GM21786 (cell line): ENCODE measurements around the gene GATA6.
"Not testable (repeated sequence)": the region's sequence is repeated elsewhere in the genome, so short reads cannot be mapped to it uniquely, and the experiment has no call there.

ENCODE experiments used
- ATAC-seq: cut with Tn5 transposase; IDR thresholded peaks from one replicate; pipeline ENCODE4 v1.9.1; 2021; ENCODE audit not compliant: unreplicated experiment

The GATA6 gene

DNA sequence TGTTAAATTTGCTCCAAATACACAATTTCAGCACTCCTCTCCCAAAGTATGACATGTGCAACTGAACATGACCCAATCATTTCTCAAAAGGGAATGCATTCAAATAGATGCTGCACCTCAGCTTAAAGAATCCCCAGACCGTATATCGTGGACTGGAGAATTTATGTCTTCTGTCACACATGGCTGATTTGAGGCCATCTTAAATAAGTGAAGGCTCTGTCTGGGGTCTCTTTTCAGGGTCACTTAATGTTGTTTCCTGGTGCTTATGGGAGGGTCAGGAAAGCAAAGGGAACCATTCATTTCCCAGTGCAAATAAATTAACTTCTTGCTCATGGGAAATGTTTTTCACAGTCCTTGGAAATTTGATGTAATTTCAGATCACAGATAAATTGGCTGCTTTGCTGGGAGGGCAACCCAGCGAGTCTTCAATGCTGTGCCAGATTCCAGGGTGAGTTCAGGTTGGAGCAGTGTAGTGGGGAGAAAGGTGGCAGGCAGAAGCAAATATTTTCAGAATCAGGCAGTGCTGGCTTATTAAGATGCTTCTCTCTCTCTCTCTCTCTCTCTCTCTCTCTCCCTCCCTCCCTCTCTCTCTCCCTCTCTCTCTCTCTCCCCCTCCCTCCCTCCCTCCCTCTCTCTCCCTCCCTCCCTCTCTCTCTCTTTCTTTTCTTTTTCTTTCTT is 34.3 kb downstream of the GATA6 start:
- no peak for ATAC-seq

DNA sequence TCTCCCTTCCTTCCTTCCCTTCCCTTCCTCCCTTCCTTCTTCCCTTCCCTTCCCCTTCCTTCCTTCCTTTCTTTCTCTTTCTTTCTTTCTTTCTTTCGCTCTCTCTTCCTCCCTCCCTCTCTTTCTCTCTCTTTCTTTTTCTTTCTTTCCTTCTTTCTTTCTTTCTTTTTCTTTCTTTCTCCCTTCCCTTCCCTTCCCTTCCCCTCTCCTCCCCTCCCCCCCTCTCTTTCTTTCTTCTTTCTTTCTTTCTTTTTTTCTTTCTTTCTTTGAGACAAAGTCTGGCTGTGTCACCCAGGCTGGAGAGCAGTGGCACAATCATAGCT is 34.8 kb downstream of the GATA6 start:
- no peak for ATAC-seq

DNA sequence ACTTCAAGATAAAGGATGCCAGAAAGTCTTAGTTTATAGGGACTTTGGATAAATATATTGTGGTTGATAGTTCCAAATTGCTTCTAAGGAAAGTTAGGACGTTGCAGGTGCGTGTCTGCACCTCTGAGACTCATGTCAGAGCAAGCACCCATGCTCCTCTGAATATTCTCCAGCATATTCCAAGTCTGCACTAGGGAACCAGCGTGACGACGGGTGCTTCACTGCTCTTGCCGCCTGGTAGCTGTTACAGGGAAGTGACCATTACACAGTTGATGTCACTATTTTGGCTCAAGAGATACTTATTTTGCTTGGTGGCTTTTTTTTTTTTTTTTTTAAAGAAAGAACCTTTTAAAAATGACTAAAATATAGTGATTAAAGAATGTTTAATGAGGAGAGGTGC is 35.6 kb downstream of the GATA6 start:
- ATAC-seq = no peak

DNA sequence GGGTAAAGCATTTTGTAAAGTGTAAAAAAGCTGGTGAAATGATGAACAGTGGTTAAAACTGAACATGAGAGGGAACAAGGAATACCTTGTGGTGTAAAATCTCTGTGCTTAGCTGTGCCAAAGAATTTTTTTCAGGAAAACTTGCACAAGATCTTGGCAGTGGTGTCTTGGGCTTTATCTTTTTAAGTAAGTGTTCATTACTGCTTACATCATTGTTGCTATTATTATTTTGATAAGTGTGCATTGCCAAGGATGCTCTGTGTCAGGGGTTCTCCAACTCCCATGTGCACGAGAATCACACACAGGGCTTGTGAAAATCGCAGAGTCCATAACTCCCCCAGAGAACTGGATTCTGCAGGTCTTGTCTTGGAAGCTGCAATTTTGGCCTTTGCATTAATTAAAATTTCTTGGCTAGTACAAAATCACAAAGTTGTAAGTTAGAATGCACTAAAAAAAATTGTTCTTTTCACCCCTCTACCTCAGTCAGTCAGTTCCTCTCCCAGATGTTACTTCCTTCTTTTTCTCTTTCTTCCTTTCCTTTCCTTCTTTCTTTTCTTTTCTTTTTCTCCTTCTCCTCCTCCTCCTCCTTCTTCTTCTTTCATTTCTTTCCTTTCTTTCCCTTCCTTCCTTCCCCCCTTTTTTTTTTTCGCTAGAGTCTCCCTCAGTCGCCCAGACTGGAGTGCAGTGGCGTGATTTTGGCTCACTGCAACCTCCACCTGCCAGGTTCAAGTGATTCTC is 37.8 kb downstream of the GATA6 start:
- no peak for ATAC-seq

DNA sequence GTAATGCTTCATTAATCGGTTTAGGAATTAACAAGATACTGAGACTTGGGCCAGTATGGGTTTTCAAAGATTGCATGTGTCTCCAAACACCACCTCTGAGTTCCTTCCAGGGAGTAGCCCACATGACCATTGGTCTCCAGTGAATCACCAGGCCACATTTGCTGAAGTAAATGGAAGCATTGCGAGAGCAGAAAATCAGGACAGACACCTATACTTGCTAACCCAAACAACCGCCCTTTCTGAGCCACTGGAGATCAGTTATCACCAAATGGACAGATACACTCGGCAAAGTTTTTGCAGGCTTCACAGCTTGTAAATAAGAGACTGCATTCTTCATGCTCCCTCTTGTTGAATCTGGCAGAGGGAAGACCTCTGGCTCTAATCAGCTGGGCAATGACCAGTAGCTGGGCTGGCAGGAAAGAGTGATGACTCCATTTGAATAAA is 40.9 kb downstream of the GATA6 start:
- no peak for ATAC-seq

DNA sequence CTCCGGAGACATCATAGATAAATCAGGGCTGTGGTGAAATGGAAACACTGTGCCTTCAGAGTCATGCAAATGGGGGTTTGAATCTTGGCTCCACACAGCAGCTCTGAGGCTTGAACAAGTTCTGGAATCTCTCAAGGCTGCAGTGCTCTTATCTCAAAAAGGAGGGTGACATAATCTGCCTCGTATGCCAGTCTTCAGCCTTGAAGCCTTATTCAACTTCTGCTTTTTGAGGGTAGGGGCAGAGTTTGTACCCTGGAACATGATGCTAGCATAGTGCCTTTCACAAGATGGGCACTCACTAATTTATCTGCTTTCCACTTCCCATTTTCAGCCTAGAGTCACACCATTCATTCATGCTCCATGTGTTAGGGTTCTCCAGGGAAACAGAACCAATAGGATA is 42.3 kb downstream of the GATA6 start:
- no peak for ATAC-seq

DNA sequence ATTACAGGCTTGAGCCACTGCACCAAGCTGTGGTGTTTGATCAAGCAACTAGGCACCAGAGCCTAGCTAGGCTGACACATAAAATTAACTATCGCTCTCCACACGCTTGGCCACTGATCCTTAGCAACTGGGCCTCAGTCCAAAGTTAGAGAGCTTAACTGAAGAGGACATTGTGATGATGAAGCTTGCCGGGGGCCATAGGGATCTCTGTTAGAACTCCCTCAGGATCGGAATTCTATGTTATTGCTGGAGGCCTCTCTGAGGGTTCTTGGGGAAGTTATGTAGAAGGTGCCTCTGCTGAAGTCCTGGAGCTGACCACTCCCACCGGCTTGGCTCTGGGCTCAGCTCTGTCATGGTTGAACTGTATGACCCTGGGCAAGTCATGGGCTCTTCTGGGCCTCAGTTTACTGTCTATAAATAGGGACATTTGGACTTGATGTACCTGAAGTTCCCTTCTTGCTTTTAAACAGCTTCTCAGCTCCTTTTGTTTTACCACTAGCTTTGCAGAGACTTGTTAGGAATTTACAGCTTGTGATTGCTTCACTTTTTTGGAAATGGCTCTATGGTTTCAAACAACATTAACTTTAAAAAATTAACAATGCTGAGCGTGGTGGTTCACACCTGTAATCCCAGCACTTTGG is 44.1 kb downstream of the GATA6 start:
- ATAC-seq = no peak

DNA sequence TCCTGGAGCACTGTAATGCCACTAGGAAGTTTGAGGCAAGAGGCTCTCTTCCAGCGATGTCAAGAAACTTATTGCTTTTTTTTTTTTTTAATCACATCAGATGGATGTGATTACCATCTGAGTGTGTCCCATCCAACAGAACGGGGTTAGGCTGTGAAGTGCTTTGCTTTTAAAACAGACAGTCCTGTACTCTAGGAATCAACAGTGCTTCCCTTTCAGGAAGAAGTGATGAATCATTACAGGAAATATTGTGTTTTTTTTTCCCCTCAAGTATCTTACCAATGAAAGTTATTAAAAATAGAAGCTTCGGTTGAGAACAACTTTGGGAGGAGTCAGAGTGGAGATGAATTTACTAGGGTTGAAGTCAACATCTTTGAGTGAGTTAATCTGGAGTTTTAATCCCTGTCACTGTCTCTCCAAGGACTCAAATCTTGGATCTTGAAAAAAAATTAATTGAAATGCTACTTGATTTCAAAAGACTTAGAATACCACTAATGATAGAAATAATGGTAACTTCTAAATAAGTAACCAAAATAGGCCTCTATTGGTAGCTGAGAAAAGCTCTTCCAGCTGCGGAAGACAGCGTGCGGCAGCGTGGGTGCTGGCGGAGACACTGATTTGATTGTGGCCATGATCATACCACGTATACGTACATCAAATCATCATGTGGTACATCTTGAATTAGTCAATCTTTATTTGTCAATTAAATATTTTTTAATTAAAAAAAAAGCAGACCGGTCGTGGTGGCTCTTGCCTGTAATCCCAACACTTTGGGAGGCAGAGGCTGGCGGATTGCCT is 45.5 kb downstream of the GATA6 start:
- ATAC-seq = no peak

DNA sequence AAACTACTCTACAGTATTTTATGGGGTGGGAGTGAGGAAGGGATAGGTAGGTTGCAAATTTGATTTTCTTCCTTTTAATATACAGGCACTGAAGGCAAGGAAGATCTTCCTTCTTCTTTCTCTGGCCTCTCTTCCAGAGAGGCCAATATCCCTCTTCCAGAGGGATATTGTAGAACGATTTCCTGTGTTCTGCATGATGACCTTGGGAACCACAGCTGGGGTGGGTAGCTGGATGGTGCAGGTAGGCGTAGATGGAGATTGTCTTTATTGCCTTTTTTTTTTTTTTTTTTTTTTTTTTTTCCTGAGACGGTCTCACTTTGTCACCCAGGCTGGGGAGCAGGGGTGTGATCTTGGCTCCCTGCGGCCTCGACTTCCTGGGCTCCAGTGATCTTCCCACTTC is 49.4 kb downstream of the GATA6 start:
- no peak for ATAC-seq

DNA sequence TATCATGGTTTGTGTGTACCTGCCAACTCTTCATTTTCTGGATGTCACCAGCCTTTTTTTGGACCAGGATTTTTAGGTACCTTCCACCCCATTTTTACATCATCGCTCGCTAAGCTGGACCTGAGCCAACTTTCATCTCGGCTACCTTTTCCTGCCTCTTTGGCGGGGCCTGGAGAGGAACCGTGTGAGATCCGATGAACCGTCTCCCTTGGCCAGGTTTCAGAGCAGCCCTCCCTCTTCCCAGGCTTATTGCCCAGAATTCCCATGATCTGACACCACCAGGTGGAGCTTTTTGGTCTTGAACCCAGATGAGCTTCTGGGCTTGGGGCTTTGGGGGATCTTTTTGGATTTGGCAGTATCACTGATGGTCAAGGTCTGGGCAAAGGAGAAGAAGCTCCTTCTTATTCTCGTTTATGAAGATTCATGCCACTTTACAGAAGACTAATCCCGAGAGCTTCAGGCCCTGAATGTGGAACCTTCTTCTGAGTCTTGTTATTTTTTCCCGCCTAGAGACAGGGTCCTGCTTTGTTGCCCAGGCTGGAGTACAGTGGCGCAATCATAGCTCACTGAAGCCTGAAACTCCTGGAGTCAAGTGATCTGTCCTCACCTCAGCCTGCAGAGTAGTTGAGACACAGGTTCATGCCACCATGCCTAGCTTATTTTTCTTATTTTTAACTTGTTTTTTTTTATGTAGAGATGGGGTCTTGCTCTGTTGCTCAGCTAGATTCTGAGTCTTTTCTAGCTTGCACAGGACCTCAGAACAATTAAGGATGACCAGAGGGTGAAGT is 50.4 kb downstream of the GATA6 start:
- ATAC-seq = no peak

DNA sequence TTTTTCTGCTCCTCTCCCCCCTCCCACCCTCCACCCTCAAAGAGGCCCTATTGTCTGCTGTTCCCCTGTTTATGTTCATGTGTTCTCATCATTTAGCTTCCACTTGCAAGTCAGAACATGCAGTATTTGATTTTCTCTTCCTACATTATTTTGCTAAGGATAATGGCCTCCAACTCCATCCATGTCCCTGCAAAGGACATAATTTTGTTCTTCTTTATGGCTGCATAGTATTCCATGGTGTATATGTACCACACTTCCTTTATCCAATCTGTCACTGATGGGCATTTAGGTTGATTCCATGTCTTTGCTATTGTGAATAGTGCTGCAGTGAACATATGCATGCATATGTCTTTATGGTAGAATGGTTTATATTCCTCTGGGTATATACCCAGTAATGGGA is 51.2 kb downstream of the GATA6 start:
- ATAC-seq = not testable (repeated sequence)

DNA sequence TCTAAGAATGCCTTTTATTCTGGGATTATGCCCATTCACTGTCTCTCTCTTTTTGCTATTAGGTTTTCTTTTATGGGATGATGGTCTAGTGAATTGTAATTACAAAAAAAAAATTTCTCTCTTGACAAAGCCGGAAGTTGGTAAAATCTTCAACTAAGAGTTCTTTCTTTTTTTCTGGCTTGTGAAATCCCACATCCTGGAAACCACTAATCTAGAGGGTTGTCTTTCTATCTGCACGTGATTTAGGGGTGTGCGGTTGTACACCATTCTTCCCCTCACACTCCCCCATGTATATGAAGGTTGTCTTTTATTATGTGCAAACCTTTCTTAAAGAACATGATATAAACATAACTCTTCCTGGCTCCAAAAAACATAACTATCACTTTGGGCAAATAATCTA is 52.0 kb downstream of the GATA6 start:
- no peak for ATAC-seq

DNA sequence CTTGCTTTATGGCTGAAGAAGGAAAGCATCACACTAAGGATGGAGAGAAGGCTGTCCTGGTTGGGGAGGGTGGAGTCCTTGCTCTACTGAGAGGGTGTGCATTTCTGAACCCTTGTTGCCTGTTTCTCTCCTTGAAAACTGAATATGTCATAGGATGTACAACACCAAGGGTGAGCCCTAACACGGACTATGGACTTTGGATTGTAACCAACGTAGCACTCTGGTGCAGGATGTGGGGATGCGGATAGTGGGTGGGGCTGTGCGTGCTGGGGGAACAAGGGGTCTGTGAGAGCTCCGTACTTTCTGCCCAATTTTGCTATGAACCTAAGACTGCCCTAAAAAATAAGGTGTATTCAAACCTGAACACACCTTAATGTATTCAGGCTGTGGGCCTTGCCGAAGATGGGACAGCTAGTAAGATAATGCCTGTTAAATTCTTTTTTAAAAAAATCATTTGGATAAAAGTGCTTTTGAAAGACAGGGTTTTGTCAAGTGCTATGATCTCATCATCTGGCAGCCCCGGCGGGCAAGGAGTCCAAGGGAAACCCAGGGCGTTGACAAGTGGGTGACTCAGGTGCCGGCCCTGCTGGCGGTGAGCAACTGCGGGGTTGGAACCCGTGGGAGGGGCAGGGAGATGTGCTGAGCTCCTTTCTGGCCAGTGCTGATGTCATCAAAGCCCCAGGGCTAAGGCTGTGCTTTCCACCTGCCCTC is 54.0 kb downstream of the GATA6 start:
- ATAC-seq = no peak

DNA sequence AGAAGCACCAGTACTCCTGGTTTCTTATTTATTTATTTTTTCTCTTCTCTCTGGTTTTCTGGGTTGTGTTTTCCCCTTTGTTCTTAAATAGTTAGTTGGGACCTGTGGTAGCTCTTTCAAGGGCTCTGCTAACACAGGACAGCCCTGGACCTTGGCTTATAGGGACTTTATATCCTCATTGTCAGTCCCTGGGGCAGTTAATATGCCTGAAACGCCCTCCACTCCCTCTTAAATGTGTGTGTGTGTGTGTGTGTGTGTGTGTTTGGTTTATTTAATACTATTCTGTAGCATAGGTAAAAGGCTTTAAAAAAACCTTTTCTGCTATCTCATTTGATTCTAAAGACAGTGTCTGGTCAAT is 54.6 kb downstream of the GATA6 start:
- ATAC-seq = no peak

DNA sequence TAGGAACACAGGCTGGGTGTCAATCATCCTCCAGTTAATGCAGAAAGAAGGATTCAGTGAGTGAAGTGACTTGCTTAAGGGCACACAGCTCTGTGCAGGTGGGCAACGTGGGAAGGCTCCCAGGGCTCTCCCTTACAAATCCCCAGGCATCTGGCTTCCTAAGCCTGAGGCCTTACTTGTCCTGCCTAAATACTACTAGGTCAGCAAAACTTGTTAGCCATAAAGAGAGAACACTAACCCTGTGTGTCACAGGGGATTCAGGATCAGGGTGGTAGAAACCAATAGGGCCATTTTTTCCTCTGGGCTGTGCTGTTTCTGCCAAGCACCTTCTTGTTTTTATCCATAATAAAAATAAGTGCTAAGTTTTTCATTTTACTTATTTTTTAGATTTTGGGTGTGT is 55.0 kb downstream of the GATA6 start:
- ATAC-seq = no peak

DNA sequence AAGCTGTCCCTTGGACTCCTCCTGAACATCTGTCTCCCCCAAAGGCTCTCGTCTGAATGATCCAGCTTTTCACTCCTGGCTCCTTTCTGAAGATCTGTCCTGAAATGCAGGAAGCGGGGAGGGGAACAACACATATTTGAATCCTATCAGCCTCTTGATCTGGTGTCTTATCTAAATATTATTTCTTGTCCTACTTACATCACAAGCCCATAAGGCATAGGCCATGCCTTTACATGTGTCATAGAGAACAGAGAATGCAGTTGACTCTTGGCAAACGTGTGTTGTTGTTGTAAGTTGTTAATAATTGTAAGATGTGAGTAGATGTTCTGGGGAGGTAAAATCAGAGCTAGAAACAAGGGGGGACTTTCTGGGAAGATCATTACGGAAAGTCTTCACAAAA is 57.4 kb downstream of the GATA6 start:
- ATAC-seq = no peak

DNA sequence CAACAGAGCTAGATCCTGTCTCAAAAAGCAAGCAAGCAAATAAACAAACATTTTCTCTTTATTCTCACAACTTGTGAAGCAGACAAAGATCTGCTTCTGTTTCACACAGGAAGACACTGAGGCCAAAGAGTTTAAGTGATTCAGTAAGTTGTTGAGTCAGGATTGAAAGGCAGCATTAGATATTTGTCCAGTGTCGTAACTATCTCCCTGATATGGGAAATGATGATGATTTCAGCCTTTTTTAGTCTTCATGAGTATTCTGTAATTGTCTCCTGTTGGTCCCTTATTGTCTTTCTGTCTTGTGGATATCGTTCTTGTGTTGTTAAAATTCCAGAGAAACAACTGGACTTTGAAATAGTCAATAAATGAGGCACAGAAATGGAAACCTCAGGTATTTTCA is 59.6 kb downstream of the GATA6 start:
- ATAC-seq = no peak

DNA sequence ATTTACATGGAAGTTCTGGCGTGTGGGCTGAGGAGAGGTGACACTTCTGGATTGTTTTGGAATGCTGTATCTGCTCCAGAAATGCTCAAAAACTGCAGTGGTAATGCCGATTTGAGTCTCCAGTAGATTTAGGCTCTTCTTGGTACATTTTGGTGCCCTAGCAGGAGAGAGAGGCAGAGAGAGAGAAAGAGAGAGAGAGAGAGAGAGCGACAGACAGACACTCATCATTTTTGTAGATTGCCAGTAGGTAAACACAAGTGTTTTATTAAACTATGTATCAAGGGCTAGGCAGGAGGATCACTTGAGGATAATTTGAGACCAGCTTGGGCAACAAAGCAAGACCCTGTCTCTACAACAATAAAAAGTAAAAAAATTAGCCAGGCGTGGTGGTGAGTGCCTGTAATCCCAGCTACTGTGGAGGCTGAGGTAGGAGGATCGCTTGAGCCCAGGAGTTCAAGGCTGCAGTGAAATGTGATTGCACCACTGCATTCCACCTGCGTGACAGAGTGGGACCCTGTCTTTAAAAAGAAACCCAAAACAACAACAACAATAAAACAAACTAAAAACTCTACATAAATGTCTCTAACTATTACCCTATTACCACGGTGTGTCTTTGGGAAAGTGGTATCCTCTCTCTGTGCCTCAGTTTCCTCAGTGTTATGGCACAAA is 60.2 kb downstream of the GATA6 start:
- no peak for ATAC-seq

DNA sequence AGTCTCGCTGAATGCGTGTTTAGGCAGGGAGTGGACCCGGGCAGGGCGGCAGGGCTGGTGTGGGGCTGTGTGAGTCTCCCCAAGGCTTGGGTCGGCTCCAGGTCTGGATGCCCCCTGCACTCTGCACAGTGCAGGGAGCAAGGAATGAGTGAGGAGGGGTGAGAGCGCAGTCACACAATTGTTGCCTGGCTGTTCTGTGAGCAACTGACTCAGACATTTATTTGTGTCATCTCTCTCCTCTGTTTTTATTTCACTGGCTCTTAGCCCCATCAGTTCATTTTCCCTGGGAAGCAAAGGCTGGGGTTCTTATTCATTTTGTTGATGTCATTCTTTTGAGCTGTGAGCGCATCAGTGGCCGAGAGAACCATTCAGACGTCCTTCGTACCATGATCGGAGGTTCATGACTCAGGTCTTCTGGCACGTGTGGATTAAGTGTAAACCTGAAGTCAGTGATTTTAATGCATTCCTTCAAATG is 61.1 kb downstream of the GATA6 start:
- ATAC-seq = no peak

DNA sequence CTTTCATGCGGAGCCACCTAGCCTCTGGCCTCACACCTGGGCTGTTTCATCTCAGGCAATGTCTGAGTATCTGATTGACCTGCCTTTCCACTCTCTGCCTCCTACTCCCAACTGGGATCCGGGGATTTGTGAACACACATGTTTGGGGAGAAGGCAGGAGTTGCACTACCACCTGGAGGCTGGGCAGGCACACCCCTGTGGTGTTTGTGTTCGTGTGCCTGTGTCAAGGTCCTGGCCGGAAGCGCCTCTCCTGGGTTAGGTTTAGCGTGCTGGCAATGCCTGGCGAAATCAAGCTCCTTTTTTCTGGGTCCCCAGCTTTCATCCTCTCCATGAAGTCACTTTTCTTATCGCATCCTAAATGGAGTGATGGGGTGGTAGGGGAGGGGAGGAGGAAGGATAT is 63.9 kb downstream of the GATA6 start:
- ATAC-seq = no peak
